ENCODE results near the gene CCS. TPM values are rescaled to one million over a fixed set of nuclear protein-coding genes. Genes with fewer than 3 reads are reported as not detected.

The CCS gene
- total and polyA plus RNA-seq, 9 of the 15 experiments (the other 6 are each of a cell fraction or from before 2014, with no cell fraction given) = 1.1 to 46.6 (median 26.8) TPM

GRCh38 chr11:66595245-66595904, 2.4 kb downstream of the CCS start:
- H3K9me3 ChIP-seq (replicated peaks; ENCODE audit: control insufficient read depth, insufficient read depth, low read depth, low read length) = no peaks in the 10 kb centered on the region
- peaks cover 32 to 57% of the 10 kb centered on the region in 2 experiments for H3K4me1 ChIP-seq (replicated peaks in 1 of 2; ENCODE audit: control insufficient read depth in 2 of 2, insufficient read depth in 2 of 2, low read length in 2 of 2)
- H3K9me1 ChIP-seq (ENCODE audit: control insufficient read depth, insufficient read depth, low read length) = no peaks in the 10 kb centered on the region
- BruUV-seq (replicated peaks) = no TSS peak
- peak overlapping the region; percentile 25; the same call in 1 of the 2 replicates for H2AFZ ChIP-seq (ENCODE audit: low read depth, low read length)
- H3K27ac ChIP-seq (ENCODE audit: extremely low read depth, low read depth, low read length) = peak overlapping the region; percentile 64
- H3K79me2 ChIP-seq (ENCODE audit: control insufficient read depth, insufficient read depth, low read length) = peaks cover 26% of the 10 kb centered on the region
- DNase-seq (ENCODE audit: extremely low read depth in 1 of 4, low spot score in 3 of 4) = peak; percentile 35 to 72 (median 48)
- H3K36me3 ChIP-seq (ENCODE audit: control insufficient read depth, insufficient read depth, low read length) = peaks cover 28% of the 10 kb centered on the region; the same call in 2 of the 3 replicates
- peak overlapping the region; percentile 68 for H3K4me2 ChIP-seq (ENCODE audit: insufficient read depth, low read length)
- FAIRE-seq = peak; percentile 85
- intact Hi-C loops (cut with micrococcal nuclease) (no loop called here), in situ Hi-C loops (cut with MboI) (no loop called here)
- peak overlapping the region; percentile 0; the same call in 1 of the 2 replicates for H3K4me3 ChIP-seq
- CTCF ChIA-PET (ENCODE audit: low intra/inter-chr PET ratio) = no interaction called here
- POLR2A ChIA-PET = interaction anchor here (0.6 to 1.6 kb wide), 10 partner anchors 10 to 64 kb away, joined by 3 to 7 read pairs (median 4); no protein-coding TSS in a partner anchor
- ATAC-seq = peak; percentile 24
- no peaks in the 10 kb centered on the region for H3K27me3 ChIP-seq (ENCODE audit: control insufficient read depth in 2 of 2, insufficient read depth in 2 of 2, low read length in 2 of 2)
- no peaks in the 10 kb centered on the region for H4K20me1 ChIP-seq (replicated peaks; ENCODE audit: control insufficient read depth, insufficient read depth, low read length)
- peak overlapping the region; percentile 40 to 66 for H3K9ac ChIP-seq (ENCODE audit: insufficient read depth in 1 of 2, low read depth in 2 of 2, low read length in 2 of 2)
- WGBS (ENCODE audit: insufficient coverage, low coverage, missing lambda C conversion rate) = 11% methylated on average over 5 of the region's 5 CpGs
- TF ChIP-seq NFIC (IDR thresholded peaks at IDR 0.05) = peak; percentile 85
- TF ChIP-seq TFAP4 (CRISPR knock-in tag; IDR thresholded peaks at IDR 0.05; ENCODE audit: borderline replicate concordance) = peak; percentile 78
- no peak for TF ChIP-seq CREB3 (tag; conservative IDR thresholded peaks at IDR 0.05; ENCODE audit: low read depth)
- no peak for TF ChIP-seq YBX1 (IDR thresholded peaks at IDR 0.05)
- TF ChIP-seq ZNF639 (CRISPR knock-in tag; conservative IDR thresholded peaks at IDR 0.05 in 1 of 2, IDR thresholded peaks at IDR 0.05 in 1 of 2) = 0 out of 4 replicates have a peak, but pooled peaks of 1 of the 2 experiments have one; percentile 43
- no peak for TF ChIP-seq ID3 (CRISPR knock-in tag; IDR thresholded peaks at IDR 0.05)
- no peak for TF ChIP-seq ID3 (tag; IDR thresholded peaks at IDR 0.05)
- 0 out of 2 replicates have a peak, but pooled peaks have one; percentile 12 for TF ChIP-seq BHLHE40 (IDR thresholded peaks at IDR 0.05; ENCODE audit: low read length)
- no peak for TF ChIP-seq PTTG1 (tag; IDR thresholded peaks at IDR 0.05; ENCODE audit: low read depth)
- TF ChIP-seq RFX5 (IDR thresholded peaks at IDR 0.05; ENCODE audit: low read depth, low read length) = no peak
- TF ChIP-seq ARHGAP35 (IDR thresholded peaks at IDR 0.05; ENCODE audit: partially characterized antibody) = no peak
- TF ChIP-seq ARID1B (IDR thresholded peaks at IDR 0.05) = no peak
- TF ChIP-seq FOXP1 (CRISPR knock-in tag; IDR thresholded peaks at IDR 0.05) = no peak
- no peak for TF ChIP-seq ZFP1 (CRISPR knock-in tag; IDR thresholded peaks at IDR 0.05)
- TF ChIP-seq KLF13 (tag; IDR thresholded peaks at IDR 0.05; ENCODE audit: borderline replicate concordance, low read depth) = no peak
- TF ChIP-seq SMAD3 (CRISPR knock-in tag; conservative IDR thresholded peaks at IDR 0.05) = no peak
- TF ChIP-seq RBM39 (optimal IDR thresholded peaks at IDR 0.05; ENCODE audit: low read depth, low read length) = no peak
- TF ChIP-seq RBM25 (IDR thresholded peaks at IDR 0.05; ENCODE audit: low read depth, low read length, severe bottlenecking) = no peak
- peak; percentile 50 for TF ChIP-seq NFE2 (IDR thresholded peaks at IDR 0.05; ENCODE audit: low read depth)
